HAP-1 (cell line): ENCODE measurements around the gene MCM9.
A peak's percentile ranks its signal among the peaks of the same experiment; 100 is the strongest.

Experiments used
- DNase-seq, 2 experiments: peaks; one replicate each; pipeline ENCODE4 v3.0.0-alpha.2; 2016 to 2020; ENCODE audit warnings: low spot score in 2 of 2
- H3K27me3 ChIP-seq: fragments of 250-450 bp; sonication (Bioruptor Pico); 2 replicates; pipeline ENCODE4 v1.5.1; 2020; ENCODE audit warnings: low read depth, mild to moderate bottlenecking, moderate library complexity
- H3K36me3 ChIP-seq: fragments of 250-450 bp; sonication (Bioruptor Pico); replicated peaks from 2 replicates; pipeline ENCODE4 v1.5.1; 2020; ENCODE audit warnings: mild to moderate bottlenecking
- H3K4me1 ChIP-seq: fragments of 250-450 bp; sonication (Bioruptor Pico); 2 replicates; pipeline ENCODE4 v1.5.1; 2020; ENCODE audit warnings: mild to moderate bottlenecking
- H3K4me3 ChIP-seq: fragments of 250-450 bp; sonication (Bioruptor Pico); 2 replicates; pipeline ENCODE4 v1.5.1; 2020; ENCODE audit warnings: mild to moderate bottlenecking, moderate library complexity
- H3K9me3 ChIP-seq: fragments of 250-450 bp; sonication (Bioruptor Pico); 2 replicates; pipeline ENCODE4 v1.5.1; 2020; ENCODE audit warnings: mild to moderate bottlenecking, moderate library complexity
- in situ Hi-C: fragments of 300-500 bp; cut with MboI; formaldehyde crosslinking; loops from 3 replicates; pipeline ENCODE4 v1.14.3; 2020; ENCODE audit warnings: low sequenced_read_pairs, inconsistent platforms, mixed read lengths

Gene MCM9

GRCh38 chr6:118895261-118895560 is 39.7 kb downstream of the MCM9 start:
- in situ Hi-C loops = no loop called here
- Histone ChIP-seq H3K4me1 (peaks cover 4% of the 10 kb centered on the region), H3K4me3 (peak overlapping the region; percentile 78), H3K27me3 (no peaks in the 10 kb centered on the region), H3K36me3 (peaks cover under 1% of the 10 kb centered on the region), H3K9me3 (no peaks in the 10 kb centered on the region)
- no peak for DNase-seq

DNA sequence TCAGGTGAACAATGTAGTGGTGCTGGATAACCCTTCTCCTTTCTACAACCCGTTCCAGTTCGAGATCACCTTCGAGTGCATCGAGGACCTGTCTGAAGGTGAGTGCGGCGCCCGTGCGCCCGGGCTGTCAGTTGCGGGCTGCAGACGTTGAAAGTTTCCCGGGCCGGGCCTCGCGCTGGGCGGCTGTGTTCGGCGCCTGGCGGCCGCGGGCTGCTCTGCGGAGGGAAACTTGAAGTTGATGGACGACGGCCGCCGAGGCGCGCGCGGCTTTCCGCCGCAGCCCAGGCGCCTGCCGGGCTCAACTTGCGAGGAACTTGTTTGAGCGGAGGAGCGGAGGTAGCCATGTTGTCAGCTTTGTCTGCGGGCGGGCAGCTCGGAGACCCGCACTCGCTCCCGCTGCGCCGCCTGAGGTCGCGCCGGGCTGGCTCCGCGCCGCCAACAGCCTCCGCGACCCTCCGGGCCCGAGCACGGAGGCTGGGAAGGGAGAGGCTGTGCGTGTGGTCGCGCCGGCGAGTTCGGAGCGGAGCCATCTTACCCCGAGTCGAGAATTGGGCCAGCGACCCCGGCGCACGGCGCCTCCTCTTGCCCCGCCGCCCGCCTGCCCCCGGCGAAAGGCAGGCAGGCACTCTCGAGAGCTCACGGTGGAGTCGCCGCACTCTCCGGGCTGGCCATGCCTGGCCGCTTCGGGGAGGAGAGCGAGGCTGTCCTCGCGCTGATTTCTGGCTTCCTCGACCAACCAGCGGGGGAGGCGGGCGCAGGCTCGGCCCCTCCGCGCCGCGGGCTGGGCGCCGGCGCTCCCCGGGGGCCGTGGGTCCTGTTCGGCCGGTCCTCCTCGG is 40.3 kb downstream of the MCM9 start:
- Histone ChIP-seq H3K36me3 (no peaks in the 10 kb centered on the region; the same call in 1 of the 2 replicates), H3K4me3 (peak overlapping the region; percentile 78), H3K4me1 (peaks cover 4% of the 10 kb centered on the region), H3K9me3 (no peaks in the 10 kb centered on the region), H3K27me3 (no peaks in the 10 kb centered on the region)
- peak; percentile 16 to 58 for DNase-seq
- in situ Hi-C loops = no loop called here

GRCh38 chr6:118893807-118894424 is 41.0 kb downstream of the MCM9 start, which contains the start of gene ASF1A:
Gene ASF1A, plus strand, starts transcription at chr6:118894152. Its CDS starts 262 bp downstream, at chr6:118894414.
- Histone ChIP-seq H3K27me3 (no peaks in the 10 kb centered on the region), H3K36me3 (no peaks in the 10 kb centered on the region; the same call in 1 of the 2 replicates), H3K4me3 (peak within 1 kb of the TSS; percentile 78), H3K4me1 (peaks cover 4% of the 10 kb centered on the region), H3K9me3 (no peaks in the 10 kb centered on the region)
- peak; percentile 97 for DNase-seq
- in situ Hi-C loops = no loop called here

- peak; percentile 28 to 29 for DNase-seq
- Histone ChIP-seq H3K27me3 (no peaks in the 10 kb centered on the region), H3K4me3 (peak overlapping the region; percentile 78), H3K36me3 (no peaks in the 10 kb centered on the region; the same call in 1 of the 2 replicates), H3K9me3 (no peaks in the 10 kb centered on the region), H3K4me1 (peaks cover 4% of the 10 kb centered on the region)
- in situ Hi-C loops = no loop called here
Observed at GRCh38 chr6:118893064-118893806, 41.7 kb downstream of the MCM9 start.

GRCh38 chr6:118892355-118892991 is 42.5 kb downstream of the MCM9 start:
- Histone ChIP-seq H3K4me1 (peaks cover 4% of the 10 kb centered on the region), H3K36me3 (no peaks in the 10 kb centered on the region; the same call in 1 of the 2 replicates), H3K9me3 (no peaks in the 10 kb centered on the region), H3K27me3 (no peaks in the 10 kb centered on the region), H3K4me3 (no peak overlapping the region)
- DNase-seq = no peak
- in situ Hi-C loops = no loop called here

GRCh38 chr6:118890997-118891790 is 43.8 kb downstream of the MCM9 start:
- no peak for DNase-seq
- Histone ChIP-seq H3K4me3 (no peak overlapping the region), H3K9me3 (no peaks in the 10 kb centered on the region), H3K36me3 (no peaks in the 10 kb centered on the region; the same call in 1 of the 2 replicates), H3K4me1 (peaks cover 4% of the 10 kb centered on the region), H3K27me3 (no peaks in the 10 kb centered on the region)
- in situ Hi-C loops = no loop called here

DNA sequence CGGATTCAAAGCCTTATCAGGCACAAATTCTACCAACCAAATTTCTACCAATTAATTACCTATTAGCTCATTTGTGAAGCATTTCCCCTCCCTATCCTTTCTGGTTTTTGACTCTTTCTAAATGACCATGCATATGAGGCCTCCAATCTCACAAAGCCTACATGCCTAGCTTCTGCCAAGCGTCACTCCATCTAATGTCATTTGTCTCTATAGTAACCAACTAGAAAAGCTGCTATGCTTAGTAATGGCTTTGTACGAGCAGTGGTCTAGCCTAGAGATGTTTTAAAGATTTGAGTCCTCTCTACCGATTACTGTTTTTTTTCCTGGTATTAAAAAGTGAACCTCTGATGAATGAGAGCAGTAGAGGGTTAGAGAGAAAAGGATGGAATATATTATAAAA is 45.8 kb downstream of the MCM9 start:
- Histone ChIP-seq H3K4me1 (peaks cover 4% of the 10 kb centered on the region), H3K36me3 (no peaks in the 10 kb centered on the region; the same call in 1 of the 2 replicates), H3K27me3 (no peaks in the 10 kb centered on the region), H3K4me3 (no peak overlapping the region), H3K9me3 (no peaks in the 10 kb centered on the region)
- no peak for DNase-seq
- in situ Hi-C loops = no loop called here

- H3K36me3 ChIP-seq = no peaks in the 10 kb centered on the region
- no peak overlapping the region for H3K4me3 ChIP-seq
- H3K9me3 ChIP-seq = no peaks in the 10 kb centered on the region
- no peaks in the 10 kb centered on the region for H3K4me1 ChIP-seq
- H3K27me3 ChIP-seq = no peaks in the 10 kb centered on the region
- no peak for DNase-seq
- in situ Hi-C loops = no loop called here
Observed at GRCh38 chr6:118886641-118887040, 48.3 kb downstream of the MCM9 start.

- no peaks in the 10 kb centered on the region for H3K4me1 ChIP-seq
- no peak overlapping the region for H3K4me3 ChIP-seq
- H3K9me3 ChIP-seq = no peaks in the 10 kb centered on the region
- H3K27me3 ChIP-seq = no peaks in the 10 kb centered on the region
- no peaks in the 10 kb centered on the region for H3K36me3 ChIP-seq
- no peak for DNase-seq
- in situ Hi-C loops = no loop called here
Observed at GRCh38 chr6:118882314-118882905, 52.5 kb downstream of the MCM9 start.

DNA sequence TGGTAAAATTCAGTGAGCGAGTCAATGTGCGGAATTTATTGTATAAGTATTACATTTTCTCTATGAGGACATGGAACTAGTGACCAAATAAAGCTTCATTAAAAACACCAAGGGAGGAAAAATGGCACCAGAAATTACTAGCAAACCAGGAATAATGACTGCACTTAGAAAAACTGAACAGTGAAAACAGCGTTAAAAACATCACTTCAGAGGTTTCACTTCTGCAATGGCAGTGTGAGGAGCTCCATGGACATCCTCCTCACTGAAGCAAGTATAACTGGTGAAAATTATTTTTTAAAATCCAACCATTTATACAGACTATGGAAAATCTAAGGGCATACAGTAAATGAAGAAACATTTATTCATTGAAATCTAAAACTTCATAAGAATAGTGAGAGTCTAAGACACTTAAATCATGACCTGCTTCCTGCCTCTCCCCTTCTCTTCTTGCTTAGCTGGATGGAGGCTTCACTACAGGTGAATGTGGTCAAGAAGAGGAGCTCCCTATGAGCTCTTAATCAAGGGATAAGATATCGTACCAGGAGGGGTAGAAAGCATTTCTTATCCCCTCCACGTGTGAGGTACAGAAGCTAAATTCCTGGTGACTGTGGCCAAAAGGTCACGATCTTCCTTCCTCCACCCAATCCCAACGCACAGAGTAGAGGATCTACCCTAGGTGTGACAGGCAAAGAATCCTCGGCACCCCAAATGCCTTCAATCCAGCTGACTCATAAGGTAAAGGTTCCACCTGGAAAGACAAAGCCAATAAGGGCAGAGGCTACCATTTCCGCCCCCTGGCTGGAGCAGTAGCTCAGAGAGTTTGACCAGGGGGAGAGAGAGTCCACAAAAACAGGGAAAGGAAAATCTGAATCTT is 53.3 kb downstream of the MCM9 start:
- no peak for DNase-seq
- in situ Hi-C loops = no loop called here
- Histone ChIP-seq H3K27me3 (no peaks in the 10 kb centered on the region), H3K9me3 (no peaks in the 10 kb centered on the region), H3K4me3 (no peak overlapping the region), H3K4me1 (no peaks in the 10 kb centered on the region), H3K36me3 (no peaks in the 10 kb centered on the region)

GRCh38 chr6:118877806-118878205 is 57.2 kb downstream of the MCM9 start:
- no peak for DNase-seq
- Histone ChIP-seq H3K4me3 (no peak overlapping the region), H3K27me3 (no peaks in the 10 kb centered on the region), H3K36me3 (no peaks in the 10 kb centered on the region), H3K4me1 (no peaks in the 10 kb centered on the region), H3K9me3 (no peaks in the 10 kb centered on the region)
- in situ Hi-C loops = no loop called here

DNA sequence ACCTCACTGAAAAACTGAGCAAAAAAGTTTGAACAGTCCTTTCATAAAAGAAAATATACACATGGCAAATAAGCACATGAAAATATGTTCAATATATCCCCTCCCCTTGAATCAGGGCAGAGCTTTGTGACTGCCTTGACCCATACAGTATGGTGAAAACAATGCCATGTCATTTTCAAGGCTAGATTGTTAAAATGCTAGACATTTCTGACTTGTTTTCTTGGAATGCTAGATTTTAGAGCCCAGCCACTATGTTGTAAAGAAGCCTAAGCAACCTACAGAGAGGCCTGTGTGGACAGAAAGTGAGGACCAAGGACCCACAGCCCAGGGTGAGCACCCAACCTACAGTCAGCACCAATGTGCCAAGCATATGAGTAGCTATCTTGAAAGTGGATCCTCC is 58.1 kb downstream of the MCM9 start:
- no peak for DNase-seq
- in situ Hi-C loops = no loop called here
- no peaks in the 10 kb centered on the region for H3K9me3 ChIP-seq
- no peaks in the 10 kb centered on the region for H3K36me3 ChIP-seq
- H3K4me1 ChIP-seq = no peaks in the 10 kb centered on the region
- H3K27me3 ChIP-seq = no peaks in the 10 kb centered on the region
- H3K4me3 ChIP-seq = no peak overlapping the region
